ENCODE data around the gene NDUFA6. TPM values are rescaled to one million over a fixed set of nuclear protein-coding genes. Genes with fewer than 3 reads are reported as not detected.
"Not testable (repeated sequence)": the region's sequence is repeated elsewhere in the genome, so short reads cannot be mapped to it uniquely, and the experiment has no call there.

The NDUFA6 gene
- 10 to 100 TPM; 75.9 to 91.6 TPM for total RNA-seq

DNA sequence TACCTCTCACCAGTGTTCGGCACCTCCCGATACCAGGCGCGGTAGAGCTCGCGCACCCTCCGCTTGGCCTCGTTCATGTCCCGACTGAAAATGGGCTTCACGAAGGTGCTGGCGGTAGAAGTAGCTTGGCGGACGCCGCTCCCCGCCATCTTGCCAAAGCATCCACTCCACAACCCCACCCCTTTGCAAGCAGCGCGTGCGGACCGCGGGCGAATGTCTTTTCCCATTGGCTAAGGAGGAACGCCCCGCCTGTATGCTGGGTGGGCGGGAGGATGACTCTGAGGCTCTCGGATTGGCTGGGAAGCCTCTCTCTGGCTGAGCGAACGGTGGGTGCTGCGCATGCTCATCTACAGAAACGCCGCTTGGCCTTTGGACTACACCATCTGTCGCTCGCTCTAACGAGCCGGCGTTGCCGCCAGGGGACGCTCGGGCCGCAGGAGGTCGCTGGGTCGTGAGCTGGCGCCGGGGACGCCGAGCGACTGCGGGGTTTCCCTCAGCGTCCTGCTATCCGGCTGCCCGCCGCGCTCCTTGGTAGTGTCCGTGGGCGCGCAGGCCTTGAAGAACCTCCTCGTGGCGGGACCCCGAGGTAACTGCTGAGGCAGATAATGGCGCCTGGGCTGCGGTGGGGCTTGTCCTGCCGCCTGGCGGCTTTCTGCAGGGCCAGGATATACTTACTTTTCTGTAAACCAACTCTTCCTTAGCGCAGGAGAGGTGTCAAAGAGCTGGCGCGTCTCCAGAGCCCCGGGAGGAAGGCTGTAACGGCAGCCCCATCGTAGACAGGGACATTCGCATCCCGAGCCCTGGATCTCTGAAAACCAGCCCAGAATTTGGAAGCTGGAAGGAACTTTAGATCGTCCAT is at the start of gene NDUFA6:
Gene NDUFA6 (minus strand): TSS at position 177 of the 859 bp plus-strand sequence. CDS start 28 bp downstream, at position 149.
- Mint-ChIP-seq H3K4me3 (peak within 1 kb of the TSS; percentile 85), H3K9me3 (ENCODE audit: low read depth) (peaks cover 3% of the 10 kb centered on the region), H3K27ac (peak within 1 kb of the TSS; percentile 99), H3K4me1 (peaks cover 30% of the 10 kb centered on the region), H3K27me3 (no peaks in the 10 kb centered on the region), H3K36me3 (peaks cover 28% of the 10 kb centered on the region)
- CTCF ChIA-PET, result interaction anchor here (0.6 to 5.0 kb wide), 46 partner anchors 8 to 384 kb away, joined by 3 to 56 read pairs (median 4); partner anchors contain the start of genes CENPM, NAGA, PHETA2 and SMDT1
- peak; percentile 100 for DNase-seq
- ATAC-seq, result peak; percentile 98

DNA sequence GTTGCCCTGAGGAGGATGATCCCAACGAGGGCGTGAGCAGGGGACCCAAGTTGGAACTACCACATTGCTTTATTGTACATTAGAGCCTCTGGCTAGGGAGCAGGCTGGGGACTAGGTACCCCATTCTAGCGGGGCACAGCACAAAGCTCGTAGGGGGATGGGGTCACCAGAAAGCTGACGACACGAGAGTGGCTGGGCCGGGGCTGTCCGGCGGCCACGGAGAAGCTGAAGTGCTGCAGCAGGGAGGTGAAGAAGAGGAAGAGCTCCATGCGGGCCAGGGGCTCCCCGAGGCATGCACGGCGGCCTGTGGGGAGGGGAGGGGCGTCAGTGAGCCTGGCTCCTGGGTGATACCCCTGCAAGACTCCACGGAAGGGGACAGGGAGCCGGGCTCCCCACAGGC is 49.6 kb upstream of the NDUFA6 start:
- H3K27ac Mint-ChIP-seq; H3K36me3 Mint-ChIP-seq; ATAC-seq; H3K27me3 Mint-ChIP-seq; DNase-seq; CTCF ChIA-PET; H3K4me1 Mint-ChIP-seq; H3K9me3 Mint-ChIP-seq (ENCODE audit: low read depth); H3K4me3 Mint-ChIP-seq: not testable (repeated sequence)

GRCh38 chr22:42139508-42139907 is 48.9 kb upstream of the NDUFA6 start:
- H3K27me3 Mint-ChIP-seq; H3K4me3 Mint-ChIP-seq; H3K36me3 Mint-ChIP-seq; H3K27ac Mint-ChIP-seq; ATAC-seq; H3K4me1 Mint-ChIP-seq; DNase-seq; H3K9me3 Mint-ChIP-seq (ENCODE audit: low read depth): not testable (repeated sequence)
- CTCF ChIA-PET, result interaction anchor here (1.3 kb wide), 1 partner anchor 21 kb away, joined by 5 read pairs; no protein-coding TSS in a partner anchor

DNA sequence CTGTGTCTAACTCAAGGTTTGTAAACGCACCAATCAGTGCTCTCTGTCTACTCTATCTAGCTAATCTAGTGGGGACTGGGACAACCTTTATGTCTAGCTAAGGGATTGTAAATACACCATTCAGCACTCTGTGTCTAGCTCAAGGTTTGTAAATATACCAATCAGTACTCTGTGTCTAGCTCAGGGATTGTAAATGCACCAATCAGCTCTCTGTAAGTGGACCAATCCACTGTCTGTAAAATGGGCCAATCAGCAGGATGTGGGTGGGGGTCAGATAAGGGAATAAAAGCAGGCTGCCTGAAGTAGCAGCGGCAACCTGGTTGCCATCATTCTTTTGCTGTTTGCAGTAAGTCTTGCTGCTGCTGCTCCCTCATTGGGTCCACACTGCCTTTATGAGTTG is 48.4 kb upstream of the NDUFA6 start:
- no peak for DNase-seq

DNA sequence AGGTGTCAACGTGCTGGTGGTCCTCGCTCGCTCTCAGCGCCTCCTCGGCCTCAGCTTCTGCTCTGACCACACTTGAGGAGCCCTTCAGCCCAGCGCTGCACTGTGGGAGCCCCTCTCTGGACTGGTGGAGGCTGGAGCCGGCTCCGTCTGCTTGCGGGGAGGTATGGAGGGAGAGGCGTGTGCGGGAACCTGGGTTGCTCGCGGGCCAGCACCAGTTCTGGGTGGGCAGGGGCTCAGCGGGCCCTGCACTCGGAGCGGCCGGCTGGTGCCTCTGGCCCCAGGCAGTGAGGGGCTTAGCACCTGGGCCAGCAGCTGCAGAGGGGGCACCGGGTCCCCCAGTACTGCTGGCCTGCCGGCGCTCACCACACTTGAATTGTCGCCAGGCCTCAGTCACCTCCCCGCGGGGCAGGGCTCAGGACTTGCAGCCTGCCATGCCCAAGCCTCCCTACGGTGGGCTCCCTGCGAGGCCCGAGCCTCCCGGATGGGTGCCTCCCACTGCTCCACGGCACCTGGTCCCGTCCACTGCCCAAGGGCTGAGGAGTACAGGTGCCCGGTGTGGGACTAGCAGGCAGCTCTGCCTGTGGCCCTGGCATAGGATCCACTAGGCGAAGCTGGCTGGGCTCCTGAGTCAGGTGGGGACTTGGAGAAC is 47.7 kb upstream of the NDUFA6 start:
- H3K27me3 Mint-ChIP-seq, result no peaks in the 10 kb centered on the region
- H3K9me3 Mint-ChIP-seq (ENCODE audit: low read depth), result no peaks in the 10 kb centered on the region
- DNase-seq (no peak), ATAC-seq (no peak)
- peaks cover 1% of the 10 kb centered on the region for H3K36me3 Mint-ChIP-seq
- CTCF ChIA-PET, result interaction anchor here (0.8 to 1.3 kb wide), 2 partner anchors 20 to 47 kb away, joined by 5 read pairs; no protein-coding TSS in a partner anchor
- no peaks in the 10 kb centered on the region for H3K4me1 Mint-ChIP-seq
- no peak overlapping the region for H3K4me3 Mint-ChIP-seq
- no peak overlapping the region for H3K27ac Mint-ChIP-seq

More for the DNA sequence above, 48.4 kb upstream of the NDUFA6 start:
- Mint-ChIP-seq H3K4me1 (no peaks in the 10 kb centered on the region), H3K27ac (no peak overlapping the region), H3K27me3 (no peaks in the 10 kb centered on the region), H3K4me3 (no peak overlapping the region), H3K9me3 (ENCODE audit: low read depth) (no peaks in the 10 kb centered on the region), H3K36me3 (peaks cover 1% of the 10 kb centered on the region)
- no peak for ATAC-seq
- CTCF ChIA-PET, result interaction anchor here (0.8 to 1.3 kb wide), 2 partner anchors 21 to 48 kb away, joined by 5 read pairs; no protein-coding TSS in a partner anchor

- H3K27ac Mint-ChIP-seq; ATAC-seq; H3K4me1 Mint-ChIP-seq; H3K9me3 Mint-ChIP-seq (ENCODE audit: low read depth); CTCF ChIA-PET; DNase-seq; H3K27me3 Mint-ChIP-seq; H3K4me3 Mint-ChIP-seq; H3K36me3 Mint-ChIP-seq: not testable (repeated sequence)
Measured at GRCh38 chr22:42135688-42136087, 45.1 kb upstream of the NDUFA6 start.

- Mint-ChIP-seq H3K36me3 (peaks cover 1% of the 10 kb centered on the region), H3K9me3 (ENCODE audit: low read depth) (no peaks in the 10 kb centered on the region), H3K4me3 (no peak overlapping the region), H3K27me3 (no peaks in the 10 kb centered on the region), H3K27ac (no peak overlapping the region), H3K4me1 (no peaks in the 10 kb centered on the region)
- DNase-seq (no peak), ATAC-seq (no peak)
- CTCF ChIA-PET, result interaction anchor here (0.7 to 2.4 kb wide), 3 partner anchors 21 to 339 kb away, joined by 3 to 7 read pairs (median 4); no protein-coding TSS in a partner anchor
Measured at GRCh38 chr22:42134100-42135020, 43.8 kb upstream of the NDUFA6 start.

DNA sequence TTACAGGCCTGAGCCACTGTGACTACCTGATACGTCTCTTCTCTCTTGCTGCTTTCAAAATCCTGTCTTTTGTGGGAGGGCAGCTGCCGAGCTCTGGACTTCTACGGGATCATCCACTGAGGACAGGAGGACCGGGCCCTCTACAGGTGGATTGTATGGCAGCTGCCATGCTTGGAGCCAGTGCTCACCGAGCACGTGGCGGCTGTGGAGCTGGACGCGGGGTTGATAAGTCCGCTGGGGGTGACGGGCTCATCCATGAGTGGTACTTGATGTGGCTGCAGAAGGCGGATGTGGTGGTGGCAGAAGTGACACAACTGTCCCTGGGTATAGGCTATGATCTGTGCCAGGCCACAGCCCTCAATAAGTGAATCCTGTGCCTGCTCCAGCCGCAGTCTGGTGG is 41.9 kb upstream of the NDUFA6 start:
- H3K9me3 Mint-ChIP-seq (ENCODE audit: low read depth), result no peaks in the 10 kb centered on the region
- ATAC-seq (no peak), DNase-seq (no peak)
- H3K4me3 Mint-ChIP-seq, result no peak overlapping the region
- H3K27ac Mint-ChIP-seq, result no peak overlapping the region
- CTCF ChIA-PET, result interaction anchor here (2.4 kb wide), 1 partner anchor 41 kb away, joined by 7 read pairs; no protein-coding TSS in a partner anchor
- H3K4me1 Mint-ChIP-seq, result no peaks in the 10 kb centered on the region
- H3K36me3 Mint-ChIP-seq, result no peaks in the 10 kb centered on the region
- H3K27me3 Mint-ChIP-seq, result no peaks in the 10 kb centered on the region

GRCh38 chr22:42131562-42131961 is 41.0 kb upstream of the NDUFA6 start:
- Mint-ChIP-seq H3K27ac (no peak overlapping the region), H3K9me3 (ENCODE audit: low read depth) (no peaks in the 10 kb centered on the region), H3K36me3 (no peaks in the 10 kb centered on the region), H3K4me3 (no peak overlapping the region), H3K27me3 (no peaks in the 10 kb centered on the region), H3K4me1 (no peaks in the 10 kb centered on the region)
- ATAC-seq (no peak), DNase-seq (no peak)
- CTCF ChIA-PET, result no interaction called here

GRCh38 chr22:42130639-42131431 is 40.3 kb upstream of the NDUFA6 start, which contains the start of gene CYP2D6:
Gene CYP2D6, minus strand, starts transcription at chr22:42130810. Its CDS starts 19 bp downstream, at chr22:42130791.
- H3K4me1 Mint-ChIP-seq; H3K27ac Mint-ChIP-seq; H3K4me3 Mint-ChIP-seq; ATAC-seq; H3K27me3 Mint-ChIP-seq; DNase-seq; H3K36me3 Mint-ChIP-seq; CTCF ChIA-PET; H3K9me3 Mint-ChIP-seq (ENCODE audit: low read depth): not testable (repeated sequence)

DNA sequence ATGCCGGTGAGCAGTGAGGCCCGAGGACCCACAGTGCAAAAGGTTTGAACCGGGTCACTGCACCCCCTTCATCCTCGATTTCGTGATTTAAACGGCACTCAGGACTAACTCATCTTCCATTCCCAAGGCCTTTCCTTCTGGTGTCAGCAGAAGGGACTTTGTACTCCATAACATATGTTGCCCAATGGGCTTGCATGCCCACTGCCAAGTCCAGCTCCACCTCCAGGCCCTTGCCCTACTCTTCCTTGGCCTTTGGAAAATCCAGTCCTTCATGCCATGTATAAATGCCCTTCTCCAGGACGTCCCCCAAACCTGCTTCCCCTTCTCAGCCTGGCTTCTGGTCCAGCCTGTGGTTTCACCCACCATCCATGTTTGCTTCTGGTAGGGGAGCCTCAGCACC is 39.6 kb upstream of the NDUFA6 start:
- DNase-seq; H3K27ac Mint-ChIP-seq; H3K4me3 Mint-ChIP-seq; H3K27me3 Mint-ChIP-seq; ATAC-seq; H3K4me1 Mint-ChIP-seq; H3K9me3 Mint-ChIP-seq (ENCODE audit: low read depth); CTCF ChIA-PET; H3K36me3 Mint-ChIP-seq: not testable (repeated sequence)
